GM12872 (cell line): ENCODE measurements around the gene SLC24A3.

ENCODE experiments used
- TF ChIP-seq, protein P1 (sequence below): IDR thresholded peaks from 3 replicates; pipeline ENCODE4 v1.5.1; 2011; ENCODE audit warnings: low read depth, mild to moderate bottlenecking, low read length, moderate library complexity; ENCODE audit not compliant: insufficient read depth

Gene SLC24A3

DNA sequence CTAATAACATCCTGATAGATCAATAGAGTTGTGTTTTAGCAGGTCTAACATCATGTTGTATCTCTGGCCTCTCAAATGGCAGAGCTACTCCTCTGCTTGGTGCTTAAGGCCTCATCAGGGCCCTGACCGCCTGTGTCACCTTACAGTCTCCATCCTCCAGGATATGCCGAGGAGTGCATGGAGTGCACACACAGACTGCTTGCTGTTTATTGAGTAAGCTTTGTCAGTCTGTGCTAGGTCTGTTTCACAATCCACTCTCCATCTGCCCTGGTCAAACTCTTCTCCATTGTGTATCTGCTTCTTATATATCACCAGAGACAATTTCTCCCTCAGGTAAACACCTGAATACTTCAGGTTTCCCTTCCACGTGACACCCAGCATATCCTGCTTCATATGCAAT lies 136.1 kb downstream of the SLC24A3 start:
- TF ChIP-seq, protein P1, sequence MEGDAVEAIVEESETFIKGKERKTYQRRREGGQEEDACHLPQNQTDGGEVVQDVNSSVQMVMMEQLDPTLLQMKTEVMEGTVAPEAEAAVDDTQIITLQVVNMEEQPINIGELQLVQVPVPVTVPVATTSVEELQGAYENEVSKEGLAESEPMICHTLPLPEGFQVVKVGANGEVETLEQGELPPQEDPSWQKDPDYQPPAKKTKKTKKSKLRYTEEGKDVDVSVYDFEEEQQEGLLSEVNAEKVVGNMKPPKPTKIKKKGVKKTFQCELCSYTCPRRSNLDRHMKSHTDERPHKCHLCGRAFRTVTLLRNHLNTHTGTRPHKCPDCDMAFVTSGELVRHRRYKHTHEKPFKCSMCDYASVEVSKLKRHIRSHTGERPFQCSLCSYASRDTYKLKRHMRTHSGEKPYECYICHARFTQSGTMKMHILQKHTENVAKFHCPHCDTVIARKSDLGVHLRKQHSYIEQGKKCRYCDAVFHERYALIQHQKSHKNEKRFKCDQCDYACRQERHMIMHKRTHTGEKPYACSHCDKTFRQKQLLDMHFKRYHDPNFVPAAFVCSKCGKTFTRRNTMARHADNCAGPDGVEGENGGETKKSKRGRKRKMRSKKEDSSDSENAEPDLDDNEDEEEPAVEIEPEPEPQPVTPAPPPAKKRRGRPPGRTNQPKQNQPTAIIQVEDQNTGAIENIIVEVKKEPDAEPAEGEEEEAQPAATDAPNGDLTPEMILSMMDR: no peak

DNA sequence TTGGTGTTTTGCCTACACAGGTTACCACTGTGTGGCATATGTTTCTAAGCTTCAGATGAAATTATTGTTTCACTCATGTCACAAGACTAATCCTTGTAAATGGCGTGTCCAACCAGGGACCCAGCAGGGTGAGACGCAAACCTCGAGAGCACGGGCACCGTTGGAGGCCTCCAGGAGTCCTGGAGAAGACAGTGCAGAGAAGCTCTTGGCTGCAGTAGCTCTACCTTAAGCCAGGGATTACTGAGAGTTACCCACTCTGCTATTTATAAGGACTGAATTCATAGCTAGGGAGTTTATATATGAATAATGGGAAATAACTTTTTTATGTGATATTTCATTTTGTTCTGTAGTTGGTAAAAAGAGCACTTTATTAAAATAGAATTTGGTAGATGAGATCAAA lies 137.4 kb downstream of the SLC24A3 start:
- TF ChIP-seq, protein P1: no peak

DNA sequence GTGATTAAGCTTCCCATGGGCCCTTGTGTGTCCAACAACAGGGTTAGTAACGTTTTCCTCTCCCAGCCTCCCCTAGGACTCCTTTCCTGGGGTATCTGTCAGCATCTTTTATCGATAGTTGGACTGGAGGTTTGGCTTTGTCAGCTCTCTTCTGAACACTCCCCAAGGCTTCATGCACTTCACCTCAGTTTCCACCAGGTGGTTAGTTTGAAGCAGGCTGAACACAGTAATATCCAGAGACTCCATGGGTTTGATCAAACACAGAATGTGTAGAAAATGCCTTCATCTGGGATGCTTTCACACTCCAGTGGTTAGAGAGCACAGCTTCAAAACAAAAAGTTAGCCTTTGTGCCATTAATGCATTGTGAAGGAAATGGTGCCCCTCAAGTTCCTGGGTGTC lies 139.1 kb downstream of the SLC24A3 start:
- TF ChIP-seq, protein P1: no peak

DNA sequence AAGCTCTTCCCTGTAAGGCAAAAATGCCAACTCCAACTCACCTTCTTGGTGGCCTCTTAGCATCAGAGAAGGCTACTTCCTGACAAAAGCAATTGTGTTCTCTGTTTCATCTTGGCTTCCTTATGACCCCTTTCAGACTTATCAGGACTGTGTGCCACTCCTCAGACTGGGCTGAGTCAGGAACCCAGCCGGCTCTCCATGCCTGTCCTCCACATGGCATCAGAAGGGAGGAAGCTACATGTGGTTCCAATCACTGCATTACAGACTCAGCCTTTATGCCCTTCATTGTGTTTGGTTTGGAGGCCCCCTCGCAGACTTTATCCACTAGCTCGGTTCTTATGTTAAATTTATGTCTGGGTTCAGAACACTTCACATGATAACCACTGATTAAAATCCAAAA lies 142.5 kb downstream of the SLC24A3 start:
- TF ChIP-seq, protein P1: no peak

DNA sequence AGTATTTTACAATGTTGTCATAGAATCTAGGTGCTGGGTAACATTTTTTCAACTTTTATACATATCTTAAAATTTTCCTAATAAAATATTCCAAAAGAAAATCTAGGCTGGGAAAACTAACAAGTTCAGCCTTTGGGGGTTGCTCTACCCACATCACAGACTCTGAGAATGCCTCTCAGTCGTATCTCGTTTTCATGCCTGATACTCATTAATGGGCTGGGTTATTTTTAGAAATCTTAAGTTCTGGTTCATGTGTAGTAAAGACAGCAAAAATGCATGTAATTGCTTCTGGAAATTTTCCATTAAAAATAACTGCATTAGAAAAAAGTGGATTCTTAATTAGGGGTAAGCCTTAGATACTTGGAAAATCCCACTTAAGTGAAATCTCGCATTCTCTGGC lies 149.3 kb downstream of the SLC24A3 start:
- TF ChIP-seq, protein P1: no peak

DNA sequence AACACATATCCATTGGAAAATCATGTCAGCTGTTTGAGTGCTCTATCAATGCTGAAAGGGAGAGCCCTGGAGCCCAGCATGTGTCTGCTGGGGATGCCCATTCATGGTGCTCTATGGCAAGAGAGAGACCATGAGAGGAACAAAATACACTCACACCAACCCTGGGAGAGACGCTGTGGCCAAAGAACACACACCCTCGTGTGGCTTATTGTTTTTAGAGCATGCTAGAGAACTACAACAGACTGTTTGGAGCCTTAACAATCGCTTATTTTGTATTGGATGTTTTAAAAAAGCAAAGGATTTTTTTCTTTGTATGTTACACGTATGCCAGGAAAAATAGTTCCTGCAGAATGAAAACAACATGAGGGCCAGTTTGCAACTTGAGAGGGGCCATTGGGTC lies 151.0 kb downstream of the SLC24A3 start:
- TF ChIP-seq, protein P1: no peak

DNA sequence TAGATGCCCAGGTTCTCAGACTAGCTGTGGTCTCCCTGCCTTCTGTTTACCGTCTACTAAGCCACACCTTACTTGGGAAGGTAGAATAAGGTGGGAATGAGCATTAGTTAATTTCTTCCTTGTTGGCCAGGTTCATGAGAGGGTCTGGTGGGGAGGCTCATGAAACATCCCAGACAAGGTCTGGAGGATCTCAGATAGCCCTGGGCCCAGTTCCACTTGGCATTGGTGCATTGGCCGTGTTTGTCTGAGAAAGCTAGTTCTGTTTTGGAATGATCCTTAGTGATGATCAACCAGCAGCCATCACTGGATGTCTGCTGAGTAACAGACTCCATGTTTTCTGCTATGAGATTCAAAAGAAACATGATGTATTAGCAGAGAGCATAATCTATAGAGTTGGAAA lies 155.1 kb downstream of the SLC24A3 start:
- TF ChIP-seq, protein P1: no peak

DNA sequence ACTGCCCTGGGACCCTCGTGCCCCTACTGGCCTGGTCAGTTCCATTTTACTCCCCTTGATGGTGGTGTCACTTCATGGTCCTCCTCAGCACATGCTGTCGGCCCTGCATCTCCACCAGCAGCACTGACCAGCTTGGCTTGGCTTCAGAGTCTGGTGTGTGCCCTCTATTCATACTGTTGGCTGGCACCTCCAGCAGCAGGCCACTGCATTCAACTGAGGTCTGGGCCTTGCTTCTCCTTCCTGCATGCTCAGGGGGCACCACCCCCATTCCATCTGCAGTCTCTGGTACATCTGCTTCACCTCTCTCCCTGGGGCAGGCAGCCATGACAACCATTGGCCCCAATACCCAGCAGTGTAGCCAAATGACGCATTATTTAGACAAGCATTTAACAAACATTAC lies 155.9 kb downstream of the SLC24A3 start:
- TF ChIP-seq, protein P1: no peak
